Measurements from ENCODE around the gene NRF1.
"Not testable (repeated sequence)": the region's sequence is repeated elsewhere in the genome, so short reads cannot be mapped to it uniquely, and the experiment has no call there.

Gene NRF1

DNA sequence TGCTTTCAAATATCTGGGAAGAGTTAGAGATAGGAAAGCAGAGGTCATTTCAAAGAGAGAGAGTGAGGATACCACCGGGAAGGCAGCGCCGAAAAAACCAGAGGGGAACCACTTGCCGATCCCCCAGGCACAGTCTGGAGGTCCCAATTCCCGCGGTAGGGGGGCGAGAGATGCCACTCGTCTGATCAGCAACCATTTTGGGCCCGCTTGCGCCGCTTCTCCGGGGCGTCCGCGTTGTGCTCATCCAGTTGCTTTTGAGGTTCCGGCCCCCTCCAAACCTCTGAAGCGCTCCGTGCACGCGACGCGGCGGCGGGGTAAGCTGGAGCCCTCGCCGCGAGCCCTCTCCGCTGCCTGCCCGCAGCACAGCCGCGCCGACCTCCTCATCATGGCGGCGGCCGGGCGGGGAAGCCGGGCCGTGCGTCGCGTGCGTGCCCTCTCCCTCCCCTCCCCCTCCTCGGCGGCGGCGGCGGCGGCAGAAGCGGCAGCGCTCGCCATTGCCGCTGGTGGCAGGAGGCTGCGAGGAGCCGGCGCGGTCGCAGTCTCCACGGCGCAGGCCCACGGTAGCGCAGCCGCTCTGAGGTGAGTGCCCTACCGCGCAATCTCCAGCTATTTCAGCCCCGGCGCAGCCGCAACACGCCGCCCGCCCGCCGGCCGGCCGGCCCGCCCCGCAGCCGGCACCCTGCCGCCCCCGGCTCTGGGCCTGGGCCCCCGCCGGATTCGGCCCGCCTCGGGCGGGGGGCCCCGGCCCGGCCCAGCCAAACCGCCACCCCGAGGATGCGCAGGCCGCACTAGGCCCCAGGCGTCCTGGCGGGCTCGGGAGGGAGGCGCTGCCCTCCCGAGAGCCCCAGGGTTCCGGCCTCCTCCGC lies at the start of gene NRF1:
Gene NRF1 (plus strand): TSS at position 475 of the 866 bp plus-strand sequence. CDS start 45,632 bp downstream, outside the sequence.
- DNase-seq (ENCODE audit: low spot score): peak; percentile 87

- not testable (repeated sequence) for DNase-seq (ENCODE audit: low spot score)
These were observed 45.2 kb upstream of the NRF1 start for GRCh38 chr7:129566323-129566722.

GRCh38 chr7:129567377-129567776 lies 44.1 kb upstream of the NRF1 start:
- no peak for DNase-seq (ENCODE audit: low spot score)

DNA sequence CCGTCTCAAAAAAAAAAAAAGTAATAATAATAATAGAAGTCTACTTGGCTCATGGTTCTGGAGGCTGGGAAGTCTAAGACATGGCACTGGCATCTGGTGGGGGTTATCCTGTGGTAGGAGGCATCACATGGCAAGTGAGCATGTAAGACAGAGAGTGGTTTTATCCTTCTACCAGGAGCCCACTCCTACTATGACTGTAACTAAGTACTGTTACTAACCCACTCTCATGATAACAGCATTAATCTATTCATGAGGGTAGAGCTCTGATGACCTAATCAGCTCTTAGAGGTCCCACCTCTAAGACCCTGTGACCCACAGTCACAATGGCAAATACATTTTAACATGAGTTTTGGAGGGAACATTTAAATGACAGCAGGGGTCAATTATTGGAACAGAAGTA lies 43.3 kb upstream of the NRF1 start:
- no peak for DNase-seq (ENCODE audit: low spot score)

GRCh38 chr7:129569326-129569725 lies 42.2 kb upstream of the NRF1 start:
- no peak for DNase-seq (ENCODE audit: low spot score)

DNA sequence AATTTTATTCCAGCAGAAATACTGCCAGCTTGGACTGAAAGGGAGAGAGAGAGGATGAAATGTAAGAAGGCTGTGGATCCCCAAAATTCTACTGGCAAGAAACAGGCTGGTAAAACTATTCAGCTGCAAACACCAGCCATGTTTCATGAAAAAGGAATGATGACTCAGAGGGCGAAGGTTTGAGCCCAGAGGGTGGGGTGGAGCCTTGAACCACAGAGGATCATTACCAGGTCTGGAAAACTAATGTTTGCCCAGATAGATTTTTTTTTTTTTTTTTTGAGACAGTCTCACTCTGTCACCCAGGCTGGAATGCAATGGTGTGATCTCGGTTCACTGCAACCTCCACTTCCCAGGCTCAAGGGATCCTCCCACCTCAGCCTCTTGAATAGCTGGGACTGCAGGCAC lies 41.7 kb upstream of the NRF1 start:
- no peak for DNase-seq (ENCODE audit: low spot score)

- no peak for DNase-seq (ENCODE audit: low spot score)
These were observed 40.3 kb upstream of the NRF1 start for GRCh38 chr7:129571201-129571600.

GRCh38 chr7:129572205-129572604 lies 39.3 kb upstream of the NRF1 start:
- no peak for DNase-seq (ENCODE audit: low spot score)

GRCh38 chr7:129574487-129574886 lies 37.0 kb upstream of the NRF1 start:
- DNase-seq (ENCODE audit: low spot score): no peak

DNA sequence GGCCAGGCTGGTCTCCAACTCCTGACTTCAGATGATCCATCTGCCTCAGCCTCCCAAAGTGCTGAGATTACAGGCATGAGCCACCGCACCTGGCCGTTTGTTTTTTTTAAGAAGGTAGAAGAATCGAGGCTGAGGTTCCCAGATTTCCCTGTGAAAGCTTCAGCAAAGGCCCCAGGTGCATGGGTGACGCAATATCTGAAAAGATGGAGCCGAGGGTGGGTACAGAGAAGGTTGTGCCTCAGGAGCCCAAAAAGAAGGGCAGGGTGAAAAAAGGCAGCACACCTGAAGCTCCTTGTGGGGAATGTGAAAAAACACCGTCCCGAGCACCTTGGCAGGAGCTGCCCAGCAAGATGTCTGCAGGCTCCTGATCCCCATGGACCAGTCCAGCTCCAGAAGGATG lies 35.8 kb upstream of the NRF1 start:
- DNase-seq (ENCODE audit: low spot score): no peak

GRCh38 chr7:129576138-129576537 lies 35.4 kb upstream of the NRF1 start:
- no peak for DNase-seq (ENCODE audit: low spot score)

- DNase-seq (ENCODE audit: low spot score): no peak
These were observed 32.7 kb upstream of the NRF1 start for GRCh38 chr7:129578829-129579228.

GRCh38 chr7:129586179-129586578 lies 25.3 kb upstream of the NRF1 start:
- DNase-seq (ENCODE audit: low spot score): not testable (repeated sequence)

GRCh38 chr7:129588268-129588667 lies 23.3 kb upstream of the NRF1 start:
- no peak for DNase-seq (ENCODE audit: low spot score)

DNA sequence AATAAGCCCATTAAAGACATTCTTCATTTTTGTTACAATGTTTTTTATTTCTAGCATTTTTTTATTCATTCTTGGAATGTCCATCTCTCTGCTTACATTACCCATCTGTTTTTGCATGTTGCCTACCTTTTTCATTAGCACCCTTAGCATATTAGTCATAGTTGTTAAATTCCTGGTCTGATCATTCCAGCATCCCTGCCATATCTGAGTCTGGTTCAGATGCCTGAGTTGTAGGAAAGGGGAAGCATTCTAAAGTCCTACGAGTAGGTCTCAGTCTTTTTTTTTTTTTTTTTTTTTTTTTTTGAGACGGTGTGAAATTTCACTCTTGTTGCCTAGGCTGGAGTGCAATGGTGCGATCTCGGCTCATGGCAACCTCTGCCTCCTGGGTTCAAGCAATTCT lies 19.7 kb upstream of the NRF1 start:
- DNase-seq (ENCODE audit: low spot score): no peak

GRCh38 chr7:129596386-129596785 lies 15.1 kb upstream of the NRF1 start:
- DNase-seq (ENCODE audit: low spot score): not testable (repeated sequence)

DNA sequence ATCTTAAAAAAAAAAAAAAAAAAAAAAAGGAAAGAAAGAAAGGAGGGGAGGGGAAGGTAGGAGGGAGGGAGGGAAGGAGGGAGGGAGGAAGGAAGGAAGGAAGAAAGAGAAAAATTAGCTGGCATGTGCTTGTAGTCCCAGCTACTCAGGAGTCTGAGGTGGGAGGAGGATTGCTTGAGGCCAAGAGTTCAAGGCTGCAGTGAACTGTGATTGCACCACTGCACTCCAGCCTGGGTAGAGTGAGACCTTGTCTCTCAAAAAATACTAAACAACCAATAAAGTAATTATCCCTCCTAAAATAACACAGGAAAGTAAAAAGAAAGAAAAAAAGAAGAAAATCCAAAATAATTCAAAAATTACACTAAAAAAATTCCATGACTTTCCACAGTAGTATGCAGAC lies 13.8 kb upstream of the NRF1 start:
- DNase-seq (ENCODE audit: low spot score): no peak

DNA sequence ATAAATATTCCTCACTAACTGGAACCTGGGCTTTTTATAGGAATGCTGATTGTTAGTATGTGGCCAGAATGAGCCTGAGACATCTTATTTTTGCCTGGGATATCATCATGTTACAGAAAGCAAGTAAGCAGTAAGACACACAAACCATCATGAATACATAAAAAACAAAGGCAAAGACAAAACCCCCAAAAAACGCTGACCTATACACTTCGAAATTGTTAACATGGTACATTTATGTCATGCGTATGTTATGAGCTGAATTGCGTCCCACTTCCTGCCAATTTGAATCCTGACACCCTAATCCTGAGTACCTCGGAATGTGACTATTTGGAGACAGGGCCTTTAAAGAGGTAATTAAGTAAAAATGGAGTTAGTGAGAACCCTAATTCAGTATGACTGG lies 12.3 kb upstream of the NRF1 start:
- DNase-seq (ENCODE audit: low spot score): no peak

DNA sequence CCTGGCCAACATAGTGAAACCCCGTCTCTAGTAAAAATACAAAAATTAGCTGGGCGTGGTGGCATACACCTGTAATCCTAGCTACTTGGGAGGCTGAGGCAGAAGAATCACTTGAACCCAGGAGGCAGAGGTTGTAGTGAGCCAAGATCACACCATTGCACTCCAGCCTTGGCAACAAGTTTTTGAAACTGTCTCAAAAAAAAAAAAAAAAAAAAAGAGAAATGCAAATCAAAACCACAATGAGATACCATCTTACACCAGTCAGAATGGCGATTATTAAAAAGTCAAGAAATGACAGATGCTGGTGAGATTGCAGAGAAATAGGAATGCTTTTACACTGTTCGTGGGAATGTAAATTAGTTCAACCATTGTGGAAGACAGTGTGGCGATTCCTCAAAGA lies 7.9 kb upstream of the NRF1 start:
- not testable (repeated sequence) for DNase-seq (ENCODE audit: low spot score)

GRCh38 chr7:129604021-129604420 lies 7.5 kb upstream of the NRF1 start:
- not testable (repeated sequence) for DNase-seq (ENCODE audit: low spot score)

DNA sequence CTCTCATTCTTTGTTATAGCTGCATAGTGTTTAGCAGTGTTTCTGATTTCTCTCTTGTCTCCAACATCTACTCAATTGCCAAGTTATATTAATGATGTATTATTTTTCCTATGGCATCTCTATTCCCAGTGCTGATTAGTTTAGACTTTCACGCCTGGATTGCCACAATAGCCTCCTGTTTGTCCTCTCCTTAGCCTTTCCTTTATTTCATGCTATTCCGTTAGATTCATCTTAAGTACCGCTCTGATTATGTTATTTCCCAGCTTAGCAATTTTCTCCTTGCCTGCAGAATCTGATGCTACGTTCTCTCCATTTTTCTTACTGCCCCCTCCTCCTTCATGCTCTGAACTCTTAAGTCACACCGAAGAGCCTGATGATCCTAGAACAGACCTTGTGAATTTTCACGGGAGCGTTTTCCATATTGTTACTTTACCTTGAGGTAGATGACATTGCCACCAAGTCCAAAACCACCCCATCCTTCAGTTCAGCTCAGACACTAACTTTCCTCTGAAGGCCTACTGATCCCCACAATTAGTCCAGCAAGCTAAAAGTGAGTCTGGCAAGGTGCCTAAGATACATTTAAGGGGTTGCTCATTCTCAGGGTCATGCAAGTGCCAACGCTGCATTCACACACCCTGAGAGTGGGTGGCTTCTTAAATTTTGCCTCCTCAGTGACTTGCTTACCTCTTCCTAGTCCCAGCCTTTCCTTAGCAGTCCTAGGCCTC lies 6.6 kb upstream of the NRF1 start:
- no peak for DNase-seq (ENCODE audit: low spot score)

GRCh38 chr7:129605960-129606614 lies 5.4 kb upstream of the NRF1 start:
- no peak for DNase-seq (ENCODE audit: low spot score)

GRCh38 chr7:129606803-129607202 lies 4.7 kb upstream of the NRF1 start:
- DNase-seq (ENCODE audit: low spot score): peak; percentile 50

Data from germinal center (tissue), 1 donor.